Left colon (tissue), 2 donors: ENCODE measurements around the gene SLC6A9. TPM values are rescaled to one million over a fixed set of nuclear protein-coding genes. Genes with fewer than 3 reads are reported as not detected.
A peak's percentile ranks its signal among the peaks of the same experiment; 100 is the strongest.

ENCODE experiments used
- ATAC-seq: fragments of 200-7000 bp; cut with Tn5 transposase; one replicate; pipeline ENCODE4 v1.9.1; 2020; ENCODE audit warnings: mild to moderate bottlenecking, moderate library complexity
- DNase-seq, 2 donors: peaks; one replicate each; pipeline ENCODE4 v3.0.0-alpha.2; 2020
- intact Hi-C, 2 donors: fragments of 100-400 bp; cut with DNase I in 1 of 2; cut with micrococcal nuclease in 1 of 2; formaldehyde crosslinking; loops; one replicate each; pipeline versions ENCODE4 v1.11.2 to v1.14.0; 2022; cut with DNase I, micrococcal nuclease
- total RNA-seq, 2 donors: library from RNA; stranded (reverse); fragmentation: NEBNext Ultra II Directional; extraction: Animal tissue kit (Norgen Biotek cat#: 25700); gene quantifications; one replicate each; pipeline ENCODE4 v1.2.1, GENCODE V29; 2021
- donor health status: DM: no; HTN: no; CAD: no.
- donor health status: DM: yes; HTN: yes; CAD: no.

Gene SLC6A9
- total RNA-seq, 2 donors from 2014 or later = 35.3 to 42.3 TPM

- ATAC-seq (no peak), DNase-seq (no peak)
- intact Hi-C loops = no loop called here
Measured at GRCh38 chr1:44033756-44034155, 2.5 kb upstream of the SLC6A9 start.

- no peak for ATAC-seq
- DNase-seq = no peak
- intact Hi-C loops = no loop called here
Measured at GRCh38 chr1:44033041-44033575, 1.8 kb upstream of the SLC6A9 start.

GRCh38 chr1:44032170-44032790, 1.0 kb upstream of the SLC6A9 start:
- peak; percentile 17 for ATAC-seq
- peak in 1 of 2 donors; percentile 66 for DNase-seq
- intact Hi-C loops = no loop called here

GRCh38 chr1:44030605-44031251, 534 bp downstream of the SLC6A9 start:
- peak; percentile 51 to 56 for DNase-seq
- intact Hi-C loops = no loop called here
- peak; percentile 12 for ATAC-seq

GRCh38 chr1:44029911-44030604, 1.2 kb downstream of the SLC6A9 start:
- DNase-seq = peak; percentile 96 to 97
- intact Hi-C loops = no loop called here
- peak; percentile 67 for ATAC-seq

- ATAC-seq = no peak
- intact Hi-C loops = no loop called here
- DNase-seq = peak; percentile 34 to 50
Measured at GRCh38 chr1:44029260-44029910, 1.9 kb downstream of the SLC6A9 start.

GRCh38 chr1:44027320-44027719, 3.9 kb downstream of the SLC6A9 start:
- DNase-seq = no peak
- intact Hi-C loops = no loop called here
- no peak for ATAC-seq

- peak; percentile 73 to 87 for DNase-seq
- intact Hi-C loops = no loop called here
Measured at GRCh38 chr1:44025816-44026215, 5.4 kb downstream of the SLC6A9 start.

GRCh38 chr1:44024903-44025525, 6.2 kb downstream of the SLC6A9 start:
- no peak for DNase-seq
- no peak for ATAC-seq
- intact Hi-C loops = no loop called here

More at GRCh38 chr1:44025816-44026215, 5.4 kb downstream of the SLC6A9 start:
- peak; percentile 56 for ATAC-seq

GRCh38 chr1:44024031-44024902, 7.0 kb downstream of the SLC6A9 start:
- intact Hi-C loops = no loop called here
- peak in 1 of 2 donors; percentile 7 for DNase-seq
- ATAC-seq = no peak

- intact Hi-C loops = no loop called here
- ATAC-seq = no peak
- no peak for DNase-seq
Measured at GRCh38 chr1:44021581-44022321, 9.5 kb downstream of the SLC6A9 start.

GRCh38 chr1:44021156-44021555, 10.1 kb downstream of the SLC6A9 start:
- intact Hi-C loops = no loop called here
- ATAC-seq (no peak), DNase-seq (no peak)

GRCh38 chr1:44020464-44020863, 10.8 kb downstream of the SLC6A9 start:
- ATAC-seq (no peak), DNase-seq (no peak)
- intact Hi-C loops = no loop called here

GRCh38 chr1:44019466-44019948, 11.8 kb downstream of the SLC6A9 start:
- intact Hi-C loops = no loop called here
- DNase-seq (no peak), ATAC-seq (no peak)

GRCh38 chr1:44016890-44017400, 14.3 kb downstream of the SLC6A9 start:
- DNase-seq = no peak
- intact Hi-C loops = no loop called here
- no peak for ATAC-seq

GRCh38 chr1:44016041-44016889, 15.0 kb downstream of the SLC6A9 start:
- intact Hi-C loops = no loop called here
- no peak for ATAC-seq
- no peak for DNase-seq
